HEK293T (cell line): ENCODE data around the gene RPUSD2.

Experiments used
- FOXK2 ChIP-seq: fragments of 450-650 bp; IDR thresholded peaks from 2 replicates; pipeline ENCODE4 v1.6.1; 2016; ENCODE audit warnings: mild to moderate bottlenecking
- NFRKB ChIP-seq: fragments of 450-650 bp; IDR thresholded peaks from 2 replicates; pipeline ENCODE4 v1.6.1; 2016; ENCODE audit warnings: mild to moderate bottlenecking, moderate library complexity
- SP1 ChIP-seq: fragments of 450-650 bp; IDR thresholded peaks from 2 replicates; pipeline ENCODE4 v1.6.1; 2017
- SUZ12 ChIP-seq: fragments of 450-650 bp; IDR thresholded peaks from 2 replicates; pipeline ENCODE4 v1.6.1; 2016; ENCODE audit warnings: mild to moderate bottlenecking

- TF ChIP-seq NFRKB (no peak), SUZ12 (no peak), FOXK2 (no peak), SP1 (no peak)
These were observed 9.8 kb downstream of the RPUSD2 start for GRCh38 chr15:40578892-40579291.
